Measurements from ENCODE around the gene RSRP1. TPM values are rescaled to one million over a fixed set of nuclear protein-coding genes. Genes with fewer than 3 reads are reported as not detected.
A peak's percentile ranks its signal among the peaks of the same experiment; 100 is the strongest.

RSRP1 gene
- total and polyA plus RNA-seq, 4 experiments from 2014 or later = 33.1 to 494 (median 264) TPM

GRCh38 chr1:25197982-25198662, 49.1 kb downstream of the RSRP1 start:
- Mint-ChIP-seq H3K36me3 (no peaks in the 10 kb centered on the region), H3K9me3 (no peaks in the 10 kb centered on the region), H3K27me3 (peaks cover 4 to 6% of the 10 kb centered on the region in 2 donors), H3K4me3 (peak overlapping the region in 1 of 8 donors; percentile 6), H3K4me1 (peaks cover 5 to 14% (median 9%) of the 10 kb centered on the region in 4 donors), H3K27ac (peak overlapping the region in 5 of 7 donors; percentile 2 to 80 (median 11))
- POLR2A ChIA-PET (ENCODE audit: partially characterized antibody) = no interaction called here
- Histone ChIP-seq H3K27me3 (ENCODE audit: insufficient read depth, low read length) (no peaks in the 10 kb centered on the region), H3K27ac (ENCODE audit: low read depth, low read length) (no peak overlapping the region), H3K9me3 (ENCODE audit: control insufficient read depth in 1 of 2, low read length in 2 of 2) (no peaks in the 10 kb centered on the region), H3K4me3 (ENCODE audit: low read length in 2 of 2) (no peak overlapping the region), H3K4me1 (ENCODE audit: insufficient read depth, low read length) (no peaks in the 10 kb centered on the region), H3K36me3 (ENCODE audit: insufficient read depth, low read length) (no peaks in the 10 kb centered on the region)
- intact Hi-C loops (cut with micrococcal nuclease) = no loop called here
- DNase-seq = no peak
- CTCF ChIA-PET (ENCODE audit: partially characterized antibody) = interaction anchor here (1.0 kb wide), 1 partner anchor 8 kb away, joined by 3 read pairs; no protein-coding TSS in a partner anchor

- no peak overlapping the region for H3K4me3 ChIP-seq (ENCODE audit: low read length in 2 of 2)
- Mint-ChIP-seq H3K36me3 (no peaks in the 10 kb centered on the region), H3K27me3 (peaks cover 4 to 6% of the 10 kb centered on the region in 2 donors), H3K4me3 (no peak overlapping the region), H3K4me1 (peaks cover 5 to 14% (median 9%) of the 10 kb centered on the region in 4 donors), H3K27ac (peak overlapping the region in 1 of 7 donors; percentile 80), H3K9me3 (no peaks in the 10 kb centered on the region)
- ChIA-PET CTCF (ENCODE audit: partially characterized antibody) (interaction anchor here (0.9 to 1.2 kb wide), 3 partner anchors 7 to 9 kb away, joined by 3 to 5 read pairs (median 3); no protein-coding TSS in a partner anchor), POLR2A (ENCODE audit: partially characterized antibody) (no interaction called here)
- no peaks in the 10 kb centered on the region for H3K27me3 ChIP-seq (ENCODE audit: insufficient read depth, low read length)
- no peaks in the 10 kb centered on the region for H3K36me3 ChIP-seq (ENCODE audit: insufficient read depth, low read length)
- DNase-seq = no peak
- H3K4me1 ChIP-seq (ENCODE audit: insufficient read depth, low read length) = no peaks in the 10 kb centered on the region
- no peak overlapping the region for H3K27ac ChIP-seq (ENCODE audit: low read depth, low read length)
- intact Hi-C loops (cut with micrococcal nuclease) = no loop called here
- H3K9me3 ChIP-seq (ENCODE audit: control insufficient read depth in 1 of 2, low read length in 2 of 2) = no peaks in the 10 kb centered on the region
These were observed 49.8 kb downstream of the RSRP1 start for GRCh38 chr1:25197235-25197975.

GRCh38 chr1:25196830-25197229, 50.4 kb downstream of the RSRP1 start:
- no peaks in the 10 kb centered on the region for H3K36me3 ChIP-seq (ENCODE audit: insufficient read depth, low read length)
- CTCF ChIA-PET (ENCODE audit: partially characterized antibody) = interaction anchor here (0.9 to 1.2 kb wide), 2 partner anchors 8 to 10 kb away, joined by 3 to 5 read pairs; no protein-coding TSS in a partner anchor
- intact Hi-C loops (cut with micrococcal nuclease) = no loop called here
- Mint-ChIP-seq H3K27me3 (peaks cover 4 to 6% of the 10 kb centered on the region in 2 donors), H3K4me1 (peaks cover 5 to 14% (median 9%) of the 10 kb centered on the region in 4 donors), H3K4me3 (no peak overlapping the region), H3K9me3 (no peaks in the 10 kb centered on the region), H3K36me3 (no peaks in the 10 kb centered on the region), H3K27ac (peak overlapping the region in 1 of 7 donors; percentile 64)
- POLR2A ChIA-PET (ENCODE audit: partially characterized antibody) = no interaction called here
- H3K27me3 ChIP-seq (ENCODE audit: insufficient read depth, low read length) = no peaks in the 10 kb centered on the region
- DNase-seq = no peak
- no peaks in the 10 kb centered on the region for H3K9me3 ChIP-seq (ENCODE audit: control insufficient read depth in 1 of 2, low read length in 2 of 2)
- H3K4me1 ChIP-seq (ENCODE audit: insufficient read depth, low read length) = no peaks in the 10 kb centered on the region
- H3K27ac ChIP-seq (ENCODE audit: low read depth, low read length) = no peak overlapping the region
- H3K4me3 ChIP-seq (ENCODE audit: low read length in 2 of 2) = no peak overlapping the region

- intact Hi-C loops (cut with micrococcal nuclease) = no loop called here
- Histone ChIP-seq H3K27me3 (ENCODE audit: insufficient read depth, low read length) (no peaks in the 10 kb centered on the region), H3K4me1 (ENCODE audit: insufficient read depth, low read length) (no peaks in the 10 kb centered on the region), H3K9me3 (ENCODE audit: control insufficient read depth in 1 of 2, low read length in 2 of 2) (no peaks in the 10 kb centered on the region), H3K36me3 (ENCODE audit: insufficient read depth, low read length) (no peaks in the 10 kb centered on the region), H3K4me3 (ENCODE audit: low read length in 2 of 2) (no peak overlapping the region), H3K27ac (ENCODE audit: low read depth, low read length) (no peak overlapping the region)
- Mint-ChIP-seq H3K9me3 (no peaks in the 10 kb centered on the region), H3K27ac (no peak overlapping the region), H3K27me3 (peaks cover 4 to 6% of the 10 kb centered on the region in 2 donors), H3K4me3 (no peak overlapping the region), H3K4me1 (peaks cover 5 to 14% (median 9%) of the 10 kb centered on the region in 4 donors), H3K36me3 (no peaks in the 10 kb centered on the region)
- CTCF ChIA-PET (ENCODE audit: partially characterized antibody) = interaction anchor here (1.2 kb wide), 1 partner anchor 9 kb away, joined by 5 read pairs; no protein-coding TSS in a partner anchor
- no peak for DNase-seq
- POLR2A ChIA-PET (ENCODE audit: partially characterized antibody) = no interaction called here
These were observed 51.4 kb downstream of the RSRP1 start for GRCh38 chr1:25195835-25196234.

- H3K27ac ChIP-seq (ENCODE audit: low read depth, low read length) = no peak overlapping the region
- Mint-ChIP-seq H3K9me3 (no peaks in the 10 kb centered on the region), H3K36me3 (no peaks in the 10 kb centered on the region), H3K4me1 (peaks cover 5 to 14% (median 9%) of the 10 kb centered on the region in 4 donors), H3K27ac (no peak overlapping the region), H3K27me3 (peaks cover 4 to 6% of the 10 kb centered on the region in 2 donors), H3K4me3 (no peak overlapping the region)
- H3K9me3 ChIP-seq (ENCODE audit: control insufficient read depth in 1 of 2, low read length in 2 of 2) = no peaks in the 10 kb centered on the region
- ChIA-PET POLR2A (ENCODE audit: partially characterized antibody) (no interaction called here), CTCF (ENCODE audit: partially characterized antibody) (interaction anchor here (0.6 to 1.2 kb wide), 2 partner anchors 10 to 11 kb away, joined by 3 to 4 read pairs; no protein-coding TSS in a partner anchor)
- no peaks in the 10 kb centered on the region for H3K4me1 ChIP-seq (ENCODE audit: insufficient read depth, low read length)
- H3K36me3 ChIP-seq (ENCODE audit: insufficient read depth, low read length) = no peaks in the 10 kb centered on the region
- no peak overlapping the region for H3K4me3 ChIP-seq (ENCODE audit: low read length in 2 of 2)
- intact Hi-C loops (cut with micrococcal nuclease) = no loop called here
- no peaks in the 10 kb centered on the region for H3K27me3 ChIP-seq (ENCODE audit: insufficient read depth, low read length)
- no peak for DNase-seq
These were observed 52.7 kb downstream of the RSRP1 start for GRCh38 chr1:25194572-25195020.

GRCh38 chr1:25194054-25194453, 53.2 kb downstream of the RSRP1 start:
- H3K36me3 Mint-ChIP-seq = no peaks in the 10 kb centered on the region
- no peak overlapping the region for H3K4me3 Mint-ChIP-seq
- intact Hi-C loops (cut with micrococcal nuclease) = no loop called here
- Histone ChIP-seq H3K27me3 (ENCODE audit: insufficient read depth, low read length) (no peaks in the 10 kb centered on the region), H3K4me1 (ENCODE audit: insufficient read depth, low read length) (no peaks in the 10 kb centered on the region), H3K36me3 (ENCODE audit: insufficient read depth, low read length) (no peaks in the 10 kb centered on the region), H3K27ac (ENCODE audit: low read depth, low read length) (no peak overlapping the region), H3K4me3 (ENCODE audit: low read length in 2 of 2) (no peak overlapping the region), H3K9me3 (ENCODE audit: control insufficient read depth in 1 of 2, low read length in 2 of 2) (no peaks in the 10 kb centered on the region)
- POLR2A ChIA-PET (ENCODE audit: partially characterized antibody) = no interaction called here
- peaks cover 5 to 14% (median 9%) of the 10 kb centered on the region in 4 donors for H3K4me1 Mint-ChIP-seq
- H3K27ac Mint-ChIP-seq = no peak overlapping the region
- DNase-seq = no peak
- no peaks in the 10 kb centered on the region for H3K9me3 Mint-ChIP-seq
- peaks cover 4 to 6% of the 10 kb centered on the region in 2 donors for H3K27me3 Mint-ChIP-seq
- CTCF ChIA-PET (ENCODE audit: partially characterized antibody) = interaction anchor here (0.6 kb wide), 1 partner anchor 11 kb away, joined by 3 read pairs; no protein-coding TSS in a partner anchor

- Mint-ChIP-seq H3K9me3 (no peaks in the 10 kb centered on the region), H3K36me3 (no peaks in the 10 kb centered on the region), H3K4me3 (no peak overlapping the region), H3K27ac (peak overlapping the region in 1 of 7 donors; percentile 31), H3K27me3 (peaks cover 4 to 6% of the 10 kb centered on the region in 2 donors), H3K4me1 (peaks cover 3 to 9% (median 6%) of the 10 kb centered on the region in 4 donors)
- Histone ChIP-seq H3K36me3 (ENCODE audit: insufficient read depth, low read length) (no peaks in the 10 kb centered on the region), H3K4me3 (ENCODE audit: low read length in 2 of 2) (no peak overlapping the region), H3K9me3 (ENCODE audit: control insufficient read depth in 1 of 2, low read length in 2 of 2) (no peaks in the 10 kb centered on the region), H3K27me3 (ENCODE audit: insufficient read depth, low read length) (no peaks in the 10 kb centered on the region), H3K4me1 (ENCODE audit: insufficient read depth, low read length) (no peaks in the 10 kb centered on the region), H3K27ac (ENCODE audit: low read depth, low read length) (no peak overlapping the region)
- CTCF ChIA-PET (ENCODE audit: partially characterized antibody) = interaction anchor here (0.8 to 1.1 kb wide), 2 partner anchors 9 to 12 kb away, joined by 3 to 5 read pairs; no protein-coding TSS in a partner anchor
- POLR2A ChIA-PET (ENCODE audit: partially characterized antibody) = no interaction called here
- no peak for DNase-seq
- intact Hi-C loops (cut with micrococcal nuclease) = no loop called here
These were observed 54.0 kb downstream of the RSRP1 start for GRCh38 chr1:25193229-25193628.
